Epidermal melanocyte (primary cell): ENCODE results near the gene RUNX2.

Experiments
- DNase-seq: peaks from one replicate; pipeline ENCODE4 v3.0.0; 2011; ENCODE audit warnings: low spot score; ENCODE audit not compliant: insufficient read length

The RUNX2 gene

GRCh38 chr6:45432977-45433376 lies 104.8 kb downstream of the RUNX2 start:
- no peak for DNase-seq

- no peak for DNase-seq
Measured at GRCh38 chr6:45433533-45434380, 105.6 kb downstream of the RUNX2 start.

GRCh38 chr6:45434381-45434700 lies 106.2 kb downstream of the RUNX2 start:
- DNase-seq = no peak

GRCh38 chr6:45436544-45437438 lies 108.7 kb downstream of the RUNX2 start:
- no peak for DNase-seq

GRCh38 chr6:45437439-45437815 lies 109.3 kb downstream of the RUNX2 start:
- DNase-seq = no peak

- DNase-seq = no peak
Measured at GRCh38 chr6:45438151-45438550, 110.0 kb downstream of the RUNX2 start.

GRCh38 chr6:45438849-45439406 lies 110.8 kb downstream of the RUNX2 start:
- no peak for DNase-seq

GRCh38 chr6:45439459-45439858 lies 111.3 kb downstream of the RUNX2 start:
- DNase-seq = no peak

GRCh38 chr6:45439861-45440388 lies 111.8 kb downstream of the RUNX2 start:
- no peak for DNase-seq

- no peak for DNase-seq
Measured at GRCh38 chr6:45441851-45442453, 113.8 kb downstream of the RUNX2 start.

- no peak for DNase-seq
Measured at GRCh38 chr6:45442716-45443115, 114.6 kb downstream of the RUNX2 start.

GRCh38 chr6:45445364-45445748 lies 117.2 kb downstream of the RUNX2 start:
- DNase-seq = no peak

- peak; percentile 41 for DNase-seq
Measured at GRCh38 chr6:45445749-45446549, 117.8 kb downstream of the RUNX2 start.

GRCh38 chr6:45447005-45447404 lies 118.9 kb downstream of the RUNX2 start:
- no peak for DNase-seq

- no peak for DNase-seq
Measured at GRCh38 chr6:45447716-45448115, 119.6 kb downstream of the RUNX2 start.

- DNase-seq = no peak
Measured at GRCh38 chr6:45448417-45449389, 120.6 kb downstream of the RUNX2 start.

GRCh38 chr6:45450132-45450531 lies 122.0 kb downstream of the RUNX2 start:
- no peak for DNase-seq

- DNase-seq = no peak
Measured at GRCh38 chr6:45450831-45451230, 122.7 kb downstream of the RUNX2 start.
